NCI-H2196 treated with DMSO at 0.1 percent for 48 hours (cell line): ENCODE measurements around the gene ARHGAP15.

ENCODE experiments used
- DNase-seq: peaks from one replicate; lab custom pipeline; 2025; ENCODE audit not compliant: unreplicated experiment; lab: John Stamatoyannopoulos, UW

The ARHGAP15 gene

DNA sequence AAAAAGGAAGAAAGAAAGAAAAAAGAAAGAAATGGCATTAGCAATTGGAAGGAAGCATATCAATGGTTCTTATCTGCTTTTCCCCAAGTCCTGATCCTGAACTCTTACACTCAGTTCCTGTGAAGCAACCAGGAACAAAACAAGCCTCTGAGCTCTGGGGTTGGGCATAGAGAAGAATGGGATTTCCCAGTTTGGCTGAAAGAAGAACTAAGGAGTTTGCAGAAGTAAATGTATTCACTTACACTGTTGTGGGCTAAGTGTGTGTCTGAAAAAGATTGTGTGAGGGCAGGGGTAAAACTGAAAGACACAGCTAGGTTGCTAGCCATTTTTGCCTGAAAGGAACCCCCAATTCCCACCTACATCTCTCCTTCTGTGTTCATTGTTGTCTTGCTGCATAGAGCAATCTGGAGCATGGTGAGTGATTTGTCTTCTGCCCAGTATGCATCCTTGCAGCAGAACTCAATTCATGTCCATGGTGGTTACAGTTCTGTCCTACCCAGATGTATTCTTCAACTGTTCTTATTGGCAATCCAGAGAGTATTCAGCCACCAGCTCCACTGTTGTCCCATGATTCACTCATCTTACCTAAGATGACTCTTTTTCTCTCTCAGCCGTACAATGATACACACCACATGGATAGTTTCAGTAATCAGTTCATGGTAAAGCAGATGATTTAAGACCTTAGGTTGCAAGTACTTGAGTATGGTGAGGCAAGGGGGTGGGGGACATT lies 348.7 kb downstream of the ARHGAP15 start:
- DNase-seq, result no peak

- DNase-seq, result no peak
Measured at GRCh38 chr2:143480086-143480485, 350.9 kb downstream of the ARHGAP15 start.

GRCh38 chr2:143480601-143481236 lies 351.5 kb downstream of the ARHGAP15 start:
- no peak for DNase-seq

GRCh38 chr2:143481237-143481623 lies 352.0 kb downstream of the ARHGAP15 start:
- no peak for DNase-seq

- no peak for DNase-seq
Measured at GRCh38 chr2:143481733-143482132, 352.5 kb downstream of the ARHGAP15 start.

GRCh38 chr2:143482316-143482715 lies 353.1 kb downstream of the ARHGAP15 start:
- DNase-seq, result no peak

- DNase-seq, result no peak
Measured at GRCh38 chr2:143482771-143483170, 353.6 kb downstream of the ARHGAP15 start.

DNA sequence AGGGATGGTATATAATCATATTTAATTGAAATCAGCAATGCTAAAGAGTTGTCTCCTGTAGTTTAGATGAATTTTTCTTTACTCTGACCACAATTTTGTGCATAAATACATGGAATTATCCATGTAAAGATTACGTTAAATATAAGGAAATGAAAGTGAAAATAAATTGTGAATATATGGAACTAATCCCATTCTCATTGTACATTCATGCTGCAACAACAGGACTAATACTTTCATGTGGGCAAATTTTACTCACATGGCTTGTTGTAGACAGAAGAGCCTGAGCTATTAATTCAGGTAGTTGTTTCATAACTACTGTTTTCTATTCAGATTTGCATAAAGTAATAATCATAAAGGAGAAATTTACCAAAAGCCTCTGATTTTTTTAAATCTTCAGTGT lies 357.8 kb downstream of the ARHGAP15 start:
- DNase-seq, result no peak

- DNase-seq, result no peak
Measured at GRCh38 chr2:143489145-143489544, 359.9 kb downstream of the ARHGAP15 start.

DNA sequence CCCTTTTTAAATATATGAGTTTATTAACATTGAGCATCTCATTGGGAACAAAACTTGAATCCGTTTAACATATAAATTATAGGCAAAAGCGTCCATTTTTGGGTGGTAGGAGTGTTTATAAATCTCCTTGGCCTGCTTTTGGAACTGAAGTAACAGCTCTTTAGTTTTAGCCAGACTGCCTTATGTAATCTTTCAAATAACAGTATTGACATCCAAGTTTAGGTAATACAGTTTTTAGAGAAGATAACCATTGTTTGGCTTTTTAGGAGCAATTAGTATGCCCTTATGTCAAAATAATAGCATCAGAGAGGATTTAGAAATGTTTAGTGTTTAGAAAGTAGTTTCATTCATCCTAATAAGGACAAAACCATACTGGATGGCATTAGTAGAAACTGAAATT lies 361.9 kb downstream of the ARHGAP15 start:
- DNase-seq, result no peak

DNA sequence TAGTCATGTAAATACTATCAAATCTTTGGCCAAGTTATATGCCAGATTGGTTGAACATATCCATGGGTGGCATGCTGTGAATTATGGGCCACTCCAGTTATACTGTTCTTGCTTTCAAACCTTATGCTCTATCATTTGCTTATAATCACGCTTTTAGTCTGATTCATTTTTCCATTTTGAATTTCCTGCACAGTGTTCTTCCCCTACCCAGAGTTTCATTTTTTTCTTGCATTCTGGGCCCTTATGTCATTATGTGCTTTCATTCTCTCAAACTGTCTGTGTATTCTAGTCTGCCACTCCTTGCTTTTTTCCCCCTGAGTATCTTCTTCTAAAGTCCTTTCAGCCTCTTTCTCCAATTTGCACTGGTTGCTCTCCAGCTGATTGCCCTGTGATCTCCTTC lies 364.1 kb downstream of the ARHGAP15 start:
- DNase-seq, result no peak

DNA sequence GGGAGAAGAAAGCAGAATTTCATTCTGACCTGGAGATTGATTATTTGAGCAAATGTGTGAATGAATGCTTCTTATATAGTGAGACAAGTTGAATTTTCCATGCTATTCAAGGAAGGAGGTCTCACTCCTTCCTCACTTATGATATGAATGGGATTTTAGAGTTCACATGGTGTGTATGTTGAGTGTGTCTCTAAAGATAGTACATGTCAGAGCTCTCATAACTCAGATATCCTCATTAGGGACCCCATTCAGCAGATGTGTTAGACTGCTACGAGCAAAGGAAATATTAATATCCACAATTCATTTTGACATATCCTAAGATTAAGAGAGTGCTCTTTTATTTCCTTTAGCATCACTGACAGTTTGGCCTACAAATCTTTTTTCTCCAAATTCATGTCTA lies 368.5 kb downstream of the ARHGAP15 start:
- DNase-seq, result no peak

GRCh38 chr2:143498496-143498895 lies 369.3 kb downstream of the ARHGAP15 start:
- no peak for DNase-seq

- DNase-seq, result no peak
Measured at GRCh38 chr2:143499061-143499460, 369.8 kb downstream of the ARHGAP15 start.

GRCh38 chr2:143501106-143501676 lies 372.0 kb downstream of the ARHGAP15 start:
- no peak for DNase-seq

- DNase-seq, result no peak
Measured at GRCh38 chr2:143503280-143503679, 374.1 kb downstream of the ARHGAP15 start.

GRCh38 chr2:143504397-143504796 lies 375.2 kb downstream of the ARHGAP15 start:
- no peak for DNase-seq

- DNase-seq, result no peak
Measured at GRCh38 chr2:143505542-143505941, 376.3 kb downstream of the ARHGAP15 start.

- no peak for DNase-seq
Measured at GRCh38 chr2:143513081-143513480, 383.9 kb downstream of the ARHGAP15 start.

DNA sequence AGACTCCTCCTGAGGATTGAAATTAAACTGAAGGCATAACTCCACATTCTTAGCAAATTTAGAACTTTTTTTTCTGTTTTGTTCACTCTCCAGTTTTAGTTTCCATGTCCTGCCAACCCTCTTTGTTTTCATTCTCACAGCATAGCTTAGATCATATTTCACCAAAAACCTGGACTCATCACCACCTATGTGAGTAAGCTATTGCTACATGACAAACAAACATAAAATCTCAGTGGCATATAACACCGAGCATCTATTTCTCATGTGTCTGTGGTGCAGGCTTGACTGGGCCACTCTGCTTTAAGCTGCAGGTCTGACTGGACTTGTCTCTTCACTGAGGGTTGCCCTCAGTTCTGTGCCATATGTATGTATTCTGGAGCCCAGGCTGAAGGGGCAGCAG lies 385.2 kb downstream of the ARHGAP15 start:
- DNase-seq, result no peak

- no peak for DNase-seq
Measured at GRCh38 chr2:143515318-143515717, 386.1 kb downstream of the ARHGAP15 start.

- DNase-seq, result no peak
Measured at GRCh38 chr2:143519521-143519920, 390.3 kb downstream of the ARHGAP15 start.
